ENCODE results near the gene DUSP11.

Gene DUSP11

GRCh38 chr2:73718851-73719621 is 60.9 kb downstream of the DUSP11 start:
- TF ChIP-seq ZBTB7A (IDR thresholded peaks at IDR 0.05; ENCODE audit: low read depth): no peak

- TF ChIP-seq TAF1 (IDR thresholded peaks at IDR 0.05; ENCODE audit: low read depth) (no peak), EGR1 (IDR thresholded peaks at IDR 0.05) (no peak)
Measured at GRCh38 chr2:73718421-73718820, 61.5 kb downstream of the DUSP11 start.

GRCh38 chr2:73717251-73717606 is 62.7 kb downstream of the DUSP11 start:
- TF ChIP-seq TAF1 (IDR thresholded peaks at IDR 0.05; ENCODE audit: low read depth) (no peak), ZBTB7A (IDR thresholded peaks at IDR 0.05; ENCODE audit: low read depth) (no peak), USF1 (IDR thresholded peaks at IDR 0.05) (no peak), TCF12 (IDR thresholded peaks at IDR 0.05; ENCODE audit: low read depth) (no peak), RAD21 (IDR thresholded peaks at IDR 0.05; ENCODE audit: low read depth) (no peak), EP300 (IDR thresholded peaks at IDR 0.05; ENCODE audit: borderline replicate concordance) (no peak), REST (IDR thresholded peaks at IDR 0.05; ENCODE audit: low read depth) (no peak), CEBPB (IDR thresholded peaks at IDR 0.05) (no peak), YY1 (IDR thresholded peaks at IDR 0.05; ENCODE audit: low read depth) (no peak), EGR1 (IDR thresholded peaks at IDR 0.05) (no peak), FOXM1 (IDR thresholded peaks at IDR 0.05; ENCODE audit: borderline replicate concordance, low read depth) (no peak), CREB1 (IDR thresholded peaks at IDR 0.05; ENCODE audit: low read depth) (no peak)

GRCh38 chr2:73716543-73717250 is 63.2 kb downstream of the DUSP11 start:
- TF ChIP-seq CEBPB (IDR thresholded peaks at IDR 0.05) (no peak), FOXM1 (IDR thresholded peaks at IDR 0.05; ENCODE audit: borderline replicate concordance, low read depth) (no peak), USF1 (IDR thresholded peaks at IDR 0.05) (no peak), NFIC (IDR thresholded peaks at IDR 0.05) (no peak), EGR1 (IDR thresholded peaks at IDR 0.05) (no peak), TAF1 (IDR thresholded peaks at IDR 0.05; ENCODE audit: low read depth) (no peak), REST (IDR thresholded peaks at IDR 0.05; ENCODE audit: low read depth) (no peak), TEAD4 (IDR thresholded peaks at IDR 0.05) (no peak)

GRCh38 chr2:73714091-73714490 is 65.8 kb downstream of the DUSP11 start:
- TF ChIP-seq YY1 (IDR thresholded peaks at IDR 0.05; ENCODE audit: low read depth) (no peak), TCF12 (IDR thresholded peaks at IDR 0.05; ENCODE audit: low read depth) (no peak), CEBPB (IDR thresholded peaks at IDR 0.05) (no peak), NFIC (IDR thresholded peaks at IDR 0.05) (no peak), MAX (IDR thresholded peaks at IDR 0.05) (no peak), FOXM1 (IDR thresholded peaks at IDR 0.05; ENCODE audit: borderline replicate concordance, low read depth) (no peak), EP300 (IDR thresholded peaks at IDR 0.05; ENCODE audit: borderline replicate concordance) (no peak), USF1 (IDR thresholded peaks at IDR 0.05) (no peak), REST (IDR thresholded peaks at IDR 0.05; ENCODE audit: low read depth) (no peak)
